HepG2 (cell line): ENCODE measurements around the gene OGFR. TPM values are rescaled to one million over a fixed set of nuclear protein-coding genes. Genes with fewer than 3 reads are reported as not detected.

Source experiments
- ATAC-seq: fragments of 200-7000 bp; cut with Tn5 transposase; 3 replicates; pipeline ENCODE4 v1.9.1; 2020; ENCODE audit warnings: mild to moderate bottlenecking, moderate library complexity
- BruUV-seq: library from RNA; stranded (reverse); fragments of 400-500 nt; replicated peaks from 2 replicates; lab custom pipeline; 2021; lab: Mats Ljungman, UMichigan
- CTCF ChIA-PET: fragments of 300-600 bp; formaldehyde crosslinking; extraction: SDS; loops from one replicate; lab custom pipeline; 2021; ENCODE audit warnings: low total read pairs, inconsistent platforms, low intra/inter-chr PET ratio; lab: Yijun Ruan, JAX
- POLR2A ChIA-PET: fragments of 350-600 bp; sonication (Branson Sonifier 250); formaldehyde crosslinking; loops from one replicate; lab custom pipeline; 2020; ENCODE audit warnings: antibody characterized with exemption, inconsistent platforms; lab: Yijun Ruan, JAX
- DNase-seq: peaks from one replicate; pipeline ENCODE4 v3.0.0-alpha.2; 2015; ENCODE audit warnings: low spot score
- FAIRE-seq: peaks from 3 replicates; lab custom pipeline; 2011; peaks lifted over from hg19 to GRCh38; lab: Jason Lieb, UNC
- H2AFZ ChIP-seq: one replicate; pipeline ENCODE4 v1.6.1; 2011; ENCODE audit warnings: low read length, inconsistent platforms
- H3K27ac ChIP-seq: fragments of 300-600 bp; 3 replicates; pipeline ENCODE4 v1.8.0; 2011; ENCODE audit warnings: mixed run types, mild to moderate bottlenecking, mixed read lengths, low read length, inconsistent platforms; ENCODE audit not compliant: insufficient read depth; ENCODE audit errors: extremely low read length
- H3K27me3 ChIP-seq, 2 experiments: fragments of 200-600 bp in 1 of 2; 2 replicates in 1 of 2; 3 replicates in 1 of 2; pipeline versions ENCODE4 v1.6.0 to v1.8.0; 2011; ENCODE audit warnings: low read length in 2 of 2, mild to moderate bottlenecking in 2 of 2, moderate library complexity in 2 of 2, inconsistent platforms in 1 of 2; ENCODE audit not compliant: insufficient read depth in 2 of 2, control insufficient read depth in 1 of 2
- H3K36me3 ChIP-seq, 2 experiments: fragments of 200-600 bp in 1 of 2; replicated peaks in 1 of 2; 2 replicates in 1 of 2; 3 replicates in 1 of 2; pipeline versions ENCODE4 v1.5.1 to v1.8.0; 2011; ENCODE audit warnings: low read length in 2 of 2, inconsistent platforms in 1 of 2; ENCODE audit not compliant: insufficient read depth in 2 of 2, control insufficient read depth in 1 of 2
- H3K4me1 ChIP-seq: 2 replicates; pipeline ENCODE4 v1.5.1; 2012; ENCODE audit warnings: low read length, inconsistent platforms; ENCODE audit not compliant: insufficient read depth
- H3K4me2 ChIP-seq: 2 replicates; pipeline ENCODE4 v1.6.0; 2011; ENCODE audit warnings: low read depth, low read length, inconsistent platforms
- H3K4me3 ChIP-seq, 3 experiments: fragments of 200-600 bp in 1 of 3; sonication (generic), shearing (Covaris generic) in 1 of 3; replicated peaks in 1 of 3; 2 replicates each; pipeline ENCODE4 v1.5.1; 2011 to 2016; ENCODE audit warnings: low read length in 3 of 3, inconsistent platforms in 2 of 3, low read depth in 2 of 3, mild to moderate bottlenecking in 2 of 3, control low read depth in 1 of 3, mixed read lengths in 1 of 3; ENCODE audit not compliant: insufficient read depth in 1 of 3
- H3K79me2 ChIP-seq: one replicate; pipeline ENCODE4 v1.6.1; 2011; ENCODE audit warnings: low read length, inconsistent platforms; ENCODE audit not compliant: insufficient read depth
- H3K9ac ChIP-seq: 2 replicates; pipeline ENCODE4 v1.6.0; 2011; ENCODE audit warnings: mild to moderate bottlenecking, low read depth, low read length, inconsistent platforms; ENCODE audit not compliant: insufficient read depth
- H3K9me3 ChIP-seq: 2 replicates; pipeline ENCODE4 v1.5.1; 2012; ENCODE audit warnings: mild to moderate bottlenecking, low read length
- H4K20me1 ChIP-seq: 2 replicates; pipeline ENCODE4 v1.6.0; 2011; ENCODE audit warnings: inconsistent platforms, mild to moderate bottlenecking, low read length, moderate library complexity; ENCODE audit not compliant: insufficient read depth
- ARID4A ChIP-seq: sonication (generic); formaldehyde crosslinking; IDR thresholded peaks from 2 replicates; pipeline ENCODE4 v1.5.0; 2020; ENCODE audit warnings: mild to moderate bottlenecking, missing genetic modification reagents, borderline replicate concordance
- THAP7 ChIP-seq: sonication (generic); formaldehyde crosslinking; IDR thresholded peaks from 2 replicates; pipeline ENCODE4 v1.8.1; 2023; ENCODE audit warnings: mild to moderate bottlenecking, missing genetic modification reagents
- ZNF687 ChIP-seq: sonication (generic); formaldehyde crosslinking; IDR thresholded peaks from 2 replicates; pipeline ENCODE4 v1.5.1; 2020; ENCODE audit warnings: mild to moderate bottlenecking, missing genetic modification reagents, moderate library complexity
- WGBS: methylation state at CpG from one replicate; pipeline ENCODE4 v1.1.6; 2017; ENCODE audit warnings: low lambda C conversion rate; 5-methylcytosine and 5-hydroxymethylcytosine counted together
- in situ Hi-C: cut with HindIII; loops from 2 replicates; pipeline ENCODE4 v1.10.0; 2017; ENCODE audit warnings: low pct_unique_long_range_greater_than_20kb; ENCODE audit not compliant: extremely low pct_ligation_motif_present
- intact Hi-C: fragments of 100-400 bp; cut with micrococcal nuclease; formaldehyde crosslinking; loops from one replicate; pipeline ENCODE4 v1.10.0; 2022; ENCODE audit not compliant: unreplicated experiment
- polyA plus RNA-seq, 8 experiments: library from polyadenylated mRNA; depleted of rRNA in 3 of 8; stranded (reverse) in 7 of 8; unstranded in 1 of 8; fragments of >200 nt; fragmentation: Illumina TruSeq in 4 of 8; extraction: Trizol in 4 of 8; gene quantifications; 2 replicates each; pipeline versions ENCODE4 v1.2.1 to v1.2.3, GENCODE V29; 2011 to 2016; ENCODE audit warnings: low read depth in 4 of 8, missing spikeins in 1 of 8, mixed read lengths in 1 of 8; ENCODE audit not compliant: insufficient read depth in 1 of 8
- total RNA-seq, 5 experiments: library from RNA; depleted of rRNA; stranded (reverse); fragments of >200 nt; fragmentation: Illumina TruSeq; extraction: Trizol; gene quantifications; 2 replicates each; pipeline ENCODE4 v1.2.3, GENCODE V29; 2016; ENCODE audit warnings: low read depth in 1 of 5

OGFR gene
- total and polyA plus RNA-seq, 2 of the 13 experiments (the other 11 are each of a cell fraction or from before 2014, with no cell fraction given) = 47.7 to 81.8 TPM

GRCh38 chr20:62787866-62788265, 16.8 kb upstream of the OGFR start:
- DNase-seq (no peak), FAIRE-seq (no peak), ATAC-seq (no peak)
- BruUV-seq = no TSS peak
- H2AFZ ChIP-seq = no peak overlapping the region
- no peaks in the 10 kb centered on the region for H4K20me1 ChIP-seq
- no peak overlapping the region for H3K27ac ChIP-seq
- ChIA-PET CTCF (no interaction called here), POLR2A (no interaction called here)
- H3K9me3 ChIP-seq = no peaks in the 10 kb centered on the region
- intact Hi-C loops = no loop called here
- no peak for TF ChIP-seq THAP7
- TF ChIP-seq ZNF687 = no peak
- no peak for TF ChIP-seq ARID4A (CRISPR knock-in tag)
- H3K4me2 ChIP-seq = no peak overlapping the region
- H3K4me3 ChIP-seq = no peak overlapping the region
- H3K27me3 ChIP-seq = peaks cover 21 to 80% of the 10 kb centered on the region in 2 experiments
- peaks cover 39% of the 10 kb centered on the region for H3K4me1 ChIP-seq
- no peaks in the 10 kb centered on the region for H3K79me2 ChIP-seq
- no peaks in the 10 kb centered on the region for H3K36me3 ChIP-seq
- in situ Hi-C loops = loop anchor here (25.0 kb wide), 1 partner anchor 276 kb away; no protein-coding TSS in a partner anchor
- H3K9ac ChIP-seq = no peak overlapping the region
- WGBS = 35% methylated on average over 5 of the region's 5 CpGs
